GM12801 (cell line): Measurements from ENCODE around the gene BACH2.

Experiments
- TF ChIP-seq, protein P1 (sequence below): IDR thresholded peaks from one replicate; pipeline ENCODE4 v1.5.1; 2011; ENCODE audit warnings: control low read depth; ENCODE audit not compliant: insufficient read length; ENCODE audit errors: extremely low read depth

The BACH2 gene

DNA sequence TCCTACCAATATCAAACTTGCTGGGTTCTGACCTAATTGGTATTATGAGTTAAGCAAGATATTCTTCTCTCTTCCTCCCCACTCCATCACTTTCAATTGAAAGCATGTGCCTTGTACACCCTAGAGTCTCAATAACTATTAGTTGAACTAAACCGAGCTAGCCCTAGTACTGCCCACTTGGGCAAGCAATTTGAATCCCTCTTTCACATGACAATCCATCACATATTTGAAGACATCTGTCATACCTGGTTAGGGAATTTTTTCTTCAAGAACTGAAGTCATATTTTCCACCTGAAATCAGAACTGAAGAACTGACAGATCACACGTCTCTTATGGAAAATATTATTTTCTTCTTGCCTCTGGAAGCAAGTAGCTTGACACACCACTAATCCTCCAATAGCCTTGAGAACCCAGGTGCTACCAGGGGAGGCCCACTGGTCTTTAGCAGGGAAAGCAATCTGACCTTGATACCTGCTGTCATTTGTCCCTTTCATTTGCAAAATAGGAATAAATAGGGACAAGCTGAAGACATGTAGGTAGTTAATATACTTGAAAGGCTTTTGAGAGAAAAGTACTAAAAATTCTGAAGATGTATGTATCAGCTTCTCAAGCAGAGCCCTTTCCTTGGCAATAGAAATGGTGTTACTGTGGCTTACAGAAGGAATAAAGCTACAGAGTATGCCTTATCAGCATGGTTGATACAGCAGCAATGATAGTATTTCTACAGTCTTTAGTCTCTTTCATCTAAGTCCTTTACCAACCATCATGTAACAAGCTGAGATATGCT lies 331.0 kb downstream of the BACH2 start:
- TF ChIP-seq, protein P1, sequence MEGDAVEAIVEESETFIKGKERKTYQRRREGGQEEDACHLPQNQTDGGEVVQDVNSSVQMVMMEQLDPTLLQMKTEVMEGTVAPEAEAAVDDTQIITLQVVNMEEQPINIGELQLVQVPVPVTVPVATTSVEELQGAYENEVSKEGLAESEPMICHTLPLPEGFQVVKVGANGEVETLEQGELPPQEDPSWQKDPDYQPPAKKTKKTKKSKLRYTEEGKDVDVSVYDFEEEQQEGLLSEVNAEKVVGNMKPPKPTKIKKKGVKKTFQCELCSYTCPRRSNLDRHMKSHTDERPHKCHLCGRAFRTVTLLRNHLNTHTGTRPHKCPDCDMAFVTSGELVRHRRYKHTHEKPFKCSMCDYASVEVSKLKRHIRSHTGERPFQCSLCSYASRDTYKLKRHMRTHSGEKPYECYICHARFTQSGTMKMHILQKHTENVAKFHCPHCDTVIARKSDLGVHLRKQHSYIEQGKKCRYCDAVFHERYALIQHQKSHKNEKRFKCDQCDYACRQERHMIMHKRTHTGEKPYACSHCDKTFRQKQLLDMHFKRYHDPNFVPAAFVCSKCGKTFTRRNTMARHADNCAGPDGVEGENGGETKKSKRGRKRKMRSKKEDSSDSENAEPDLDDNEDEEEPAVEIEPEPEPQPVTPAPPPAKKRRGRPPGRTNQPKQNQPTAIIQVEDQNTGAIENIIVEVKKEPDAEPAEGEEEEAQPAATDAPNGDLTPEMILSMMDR: no peak

DNA sequence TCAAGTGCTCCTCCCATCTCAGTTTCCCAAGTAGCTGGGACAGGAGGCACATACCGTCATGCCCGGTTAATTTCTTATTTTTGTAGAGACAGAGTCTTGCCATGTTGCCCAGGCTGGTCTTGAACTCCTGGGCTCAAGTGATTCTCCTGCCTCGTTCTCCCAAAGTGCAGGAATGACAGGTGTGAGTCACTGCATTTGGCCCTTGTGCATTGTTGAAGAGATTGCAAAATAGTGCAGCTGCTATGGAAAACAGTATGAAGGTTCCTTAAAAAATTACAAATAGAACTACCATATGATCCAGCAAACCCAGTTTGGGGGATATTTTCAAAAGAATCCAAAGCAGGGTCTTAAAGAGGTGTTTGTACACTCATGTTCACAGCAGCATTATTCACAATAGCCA lies 333.3 kb downstream of the BACH2 start:
- TF ChIP-seq, protein P1: no peak

DNA sequence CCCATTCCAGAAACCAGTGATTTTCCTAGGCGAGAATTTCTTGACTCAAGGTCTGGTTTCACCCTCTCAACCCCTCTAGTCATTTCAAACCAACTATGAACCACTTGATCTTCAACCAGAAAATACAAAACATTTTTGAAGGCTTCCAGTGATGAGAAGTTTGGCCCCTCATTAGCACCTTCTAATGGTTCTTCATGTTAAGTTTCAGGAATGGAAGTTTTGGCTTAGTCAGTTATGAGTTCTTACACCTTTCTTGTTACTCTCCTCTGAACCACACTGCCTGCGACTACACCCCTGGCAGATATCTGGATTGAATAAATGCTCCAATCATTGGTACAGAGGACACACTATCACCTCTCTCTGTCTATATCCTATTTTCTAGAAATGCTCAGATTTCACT lies 335.2 kb downstream of the BACH2 start:
- TF ChIP-seq, protein P1: no peak

- TF ChIP-seq, protein P1: no peak
Observed at GRCh38 chr6:89959883-89960282, 336.8 kb downstream of the BACH2 start.

DNA sequence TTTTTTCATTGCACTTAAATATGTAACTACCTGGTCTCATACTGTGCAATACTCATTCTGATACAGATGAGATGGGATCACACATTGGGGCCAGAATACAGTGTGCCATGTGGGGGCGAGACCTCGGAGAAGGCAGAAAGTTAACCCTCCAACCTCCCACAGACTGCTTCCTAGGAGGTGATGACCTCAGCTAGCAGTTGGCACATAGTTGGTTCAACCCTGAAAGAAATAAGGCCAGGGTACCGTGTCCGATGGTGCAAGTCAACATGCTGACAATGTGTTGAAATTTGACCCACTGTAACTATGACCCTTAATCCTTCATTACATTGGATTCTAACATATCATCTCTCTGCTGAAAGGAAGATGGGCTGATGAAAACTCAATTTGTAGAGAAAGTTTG lies 340.5 kb downstream of the BACH2 start:
- TF ChIP-seq, protein P1: no peak

- TF ChIP-seq, protein P1: no peak
Observed at GRCh38 chr6:89955364-89955763, 341.3 kb downstream of the BACH2 start.

GRCh38 chr6:89954721-89955148 lies 341.9 kb downstream of the BACH2 start:
- TF ChIP-seq, protein P1: no peak
